NK-92 treated with Interleukin-12 subunit alpha and Interleukin-12 subunit beta, amount 100 ng/mL, for 24 hours (cell line): ENCODE data around the gene MAN2A2.
"Not testable (repeated sequence)": the region's sequence is repeated elsewhere in the genome, so short reads cannot be mapped to it uniquely, and the experiment has no call there.

Experiments used
- DNase-seq: peaks from one replicate; lab custom pipeline; 2025; lab: John Stamatoyannopoulos, UW

Gene MAN2A2

DNA sequence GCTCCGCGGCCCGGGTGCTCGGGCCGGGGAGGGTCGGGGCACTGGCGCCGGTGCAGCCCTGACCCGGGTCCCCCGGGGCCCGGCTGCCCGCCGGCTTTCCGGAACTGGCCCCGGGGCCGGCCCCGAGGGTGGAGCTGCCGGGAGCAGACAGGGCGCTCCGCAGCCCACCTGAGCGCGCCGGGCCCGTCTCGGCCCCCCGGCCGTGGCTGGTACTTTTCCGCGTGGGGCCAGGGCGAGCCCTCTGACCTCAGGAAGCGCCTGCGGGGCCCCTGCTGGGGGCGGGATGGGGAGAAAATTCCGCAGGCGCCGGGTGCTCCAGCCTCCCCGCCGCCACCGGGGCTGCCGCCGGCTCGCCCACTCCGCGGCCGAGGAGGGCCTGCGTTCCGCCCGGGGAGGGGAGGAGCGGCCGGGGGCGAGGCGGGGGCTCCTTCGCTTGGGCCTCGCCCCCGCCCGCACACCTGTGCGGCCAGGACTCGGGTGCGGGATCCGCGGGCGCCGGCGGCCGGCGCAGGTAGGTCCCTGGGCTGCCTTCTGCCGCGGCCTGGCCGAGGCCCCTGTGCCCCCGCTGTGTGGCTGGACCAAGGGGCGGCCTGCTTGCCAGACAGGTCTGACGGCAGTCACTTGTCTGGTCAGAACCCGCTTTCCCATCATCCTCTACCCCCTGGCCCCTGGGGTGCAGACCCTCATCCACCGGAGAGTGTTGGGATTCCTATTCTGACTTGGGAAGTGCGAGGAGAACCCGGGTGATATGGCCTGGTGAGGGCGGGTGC, 31.2 kb upstream of the MAN2A2 start:
- DNase-seq = no peak

DNA sequence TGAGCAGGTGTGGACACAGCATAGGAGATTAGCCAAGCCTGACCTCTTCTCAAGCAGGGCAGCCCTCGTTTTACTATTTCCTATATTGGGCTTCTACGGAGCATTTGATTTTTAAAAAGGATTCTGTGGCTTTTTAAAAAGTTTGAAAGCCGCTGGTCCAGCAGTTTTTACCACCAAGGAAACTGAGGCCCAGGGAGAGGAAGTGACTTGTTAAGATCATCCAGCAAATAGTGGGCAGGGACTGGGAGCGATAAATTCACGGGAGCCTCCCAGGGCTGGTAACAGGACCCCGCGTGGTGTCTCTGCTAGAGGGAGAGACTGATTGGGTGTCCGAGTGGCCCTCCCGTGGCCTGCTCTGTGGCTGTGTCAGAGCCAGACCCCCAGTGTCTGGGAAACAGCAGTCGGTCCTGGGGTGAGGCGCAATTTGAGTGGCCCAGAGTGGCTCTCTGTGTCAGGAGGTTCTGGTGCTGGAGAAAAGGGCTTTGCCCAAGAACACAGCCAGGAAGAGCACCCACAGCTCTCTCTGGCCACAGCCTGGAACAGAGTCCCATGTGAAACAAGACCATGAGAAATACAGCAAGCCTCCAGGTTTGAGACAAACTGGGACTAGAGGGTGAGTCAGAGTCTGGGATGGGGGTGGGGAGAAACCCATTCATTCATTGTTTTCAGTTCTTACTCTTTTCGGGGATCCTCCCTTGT, 30.5 kb upstream of the MAN2A2 start:
- no peak for DNase-seq

GRCh38 chr15:90873488-90873997, 29.6 kb upstream of the MAN2A2 start:
- no peak for DNase-seq

- DNase-seq = no peak
Measured at GRCh38 chr15:90873998-90874605, 29.0 kb upstream of the MAN2A2 start.

DNA sequence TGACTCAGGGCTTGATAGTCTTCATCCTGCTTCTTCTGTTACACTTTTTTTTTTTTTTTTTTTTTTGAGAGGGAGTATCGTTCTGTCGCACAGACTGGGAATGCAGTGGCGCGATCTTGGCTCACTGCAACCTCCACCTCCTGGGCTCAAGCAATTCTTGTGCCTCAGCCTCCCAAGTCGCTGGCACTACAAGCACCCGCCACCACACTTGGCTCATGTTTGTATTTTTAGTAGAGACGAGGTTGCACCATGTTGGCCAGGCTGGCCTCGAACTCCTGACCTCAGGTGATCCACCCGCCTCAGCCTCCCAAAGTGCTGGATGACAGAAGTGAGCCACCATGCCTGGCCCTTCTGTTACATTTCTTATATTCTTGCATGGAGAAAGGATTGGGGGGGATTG, 28.1 kb upstream of the MAN2A2 start:
- DNase-seq = not testable (repeated sequence)

DNA sequence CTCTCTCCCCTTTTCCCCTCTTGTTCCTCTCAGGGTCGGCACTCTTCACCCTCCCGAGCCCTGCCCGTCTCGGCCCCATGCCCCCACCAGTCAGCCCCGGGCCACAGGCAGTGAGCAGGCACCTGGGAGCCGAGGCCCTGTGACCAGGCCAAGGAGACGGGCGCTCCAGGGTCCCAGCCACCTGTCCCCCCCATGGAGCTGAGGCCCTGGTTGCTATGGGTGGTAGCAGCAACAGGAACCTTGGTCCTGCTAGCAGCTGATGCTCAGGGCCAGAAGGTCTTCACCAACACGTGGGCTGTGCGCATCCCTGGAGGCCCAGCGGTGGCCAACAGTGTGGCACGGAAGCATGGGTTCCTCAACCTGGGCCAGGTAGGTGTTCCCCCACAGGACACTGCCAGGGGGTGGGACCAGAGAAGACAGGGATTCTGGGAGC, 27.5 kb upstream of the MAN2A2 start:
- DNase-seq = no peak

- no peak for DNase-seq
Measured at GRCh38 chr15:90876046-90876445, 27.1 kb upstream of the MAN2A2 start.

DNA sequence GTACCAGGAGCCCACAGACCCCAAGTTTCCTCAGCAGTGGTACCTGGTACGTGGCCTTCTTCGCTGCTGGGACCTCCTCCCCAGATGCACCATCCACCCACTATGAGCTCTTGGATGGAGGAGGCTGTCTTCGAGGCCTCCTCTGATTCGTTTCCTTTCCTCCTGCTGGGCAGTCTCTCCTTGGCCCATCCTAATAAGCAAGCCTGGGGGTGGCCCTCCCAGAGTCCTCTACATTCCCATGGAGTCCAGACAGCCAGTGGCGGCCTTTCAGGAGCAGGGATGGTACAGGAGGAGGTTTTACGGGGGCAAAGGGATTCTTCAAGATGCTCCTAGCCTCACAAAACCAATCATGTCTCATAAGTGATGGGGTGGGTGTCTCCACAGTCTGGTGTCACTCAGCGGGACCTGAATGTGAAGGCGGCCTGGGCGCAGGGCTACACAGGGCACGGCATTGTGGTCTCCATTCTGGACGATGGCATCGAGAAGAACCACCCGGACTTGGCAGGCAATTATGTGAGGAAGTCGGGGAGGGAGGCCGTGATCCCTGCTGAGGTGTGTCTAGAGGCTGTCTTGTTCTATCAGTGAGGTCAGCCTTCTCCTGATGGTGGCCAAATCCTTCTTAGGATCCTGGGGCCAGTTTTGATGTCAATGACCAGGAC, 26.5 kb upstream of the MAN2A2 start:
- DNase-seq = no peak

DNA sequence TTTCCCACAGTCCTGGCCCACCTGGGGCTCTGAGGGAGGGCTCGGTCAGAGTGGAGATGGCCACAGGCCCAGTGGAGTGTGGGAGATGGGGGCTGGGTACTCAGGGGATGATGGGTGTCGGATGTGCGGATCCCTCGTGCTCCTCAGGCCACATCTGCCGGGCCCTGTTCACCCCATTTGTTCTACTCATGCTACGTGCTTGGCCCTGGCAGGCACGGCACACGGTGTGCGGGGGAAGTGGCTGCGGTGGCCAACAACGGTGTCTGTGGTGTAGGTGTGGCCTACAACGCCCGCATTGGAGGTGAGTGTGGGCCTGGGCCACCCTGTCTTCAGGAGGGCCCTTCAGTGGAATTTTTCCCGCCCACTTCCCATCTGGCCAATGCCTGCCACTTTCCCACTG, 25.8 kb upstream of the MAN2A2 start:
- no peak for DNase-seq

GRCh38 chr15:90877996-90878395, 25.1 kb upstream of the MAN2A2 start:
- DNase-seq = no peak

DNA sequence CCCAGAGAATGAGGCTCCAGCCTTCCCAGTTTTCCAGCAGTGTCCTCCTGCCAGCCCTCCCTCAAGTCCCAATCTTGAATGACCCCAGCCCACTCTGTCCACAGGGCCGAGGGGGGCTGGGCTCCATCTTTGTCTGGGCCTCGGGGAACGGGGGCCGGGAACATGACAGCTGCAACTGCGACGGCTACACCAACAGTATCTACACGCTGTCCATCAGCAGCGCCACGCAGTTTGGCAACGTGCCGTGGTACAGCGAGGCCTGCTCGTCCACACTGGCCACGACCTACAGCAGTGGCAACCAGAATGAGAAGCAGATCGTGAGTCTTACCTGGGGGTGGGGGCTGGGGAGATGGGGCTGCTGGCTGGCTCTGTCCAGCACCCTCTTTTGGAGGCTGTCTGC, 24.4 kb upstream of the MAN2A2 start:
- no peak for DNase-seq

DNA sequence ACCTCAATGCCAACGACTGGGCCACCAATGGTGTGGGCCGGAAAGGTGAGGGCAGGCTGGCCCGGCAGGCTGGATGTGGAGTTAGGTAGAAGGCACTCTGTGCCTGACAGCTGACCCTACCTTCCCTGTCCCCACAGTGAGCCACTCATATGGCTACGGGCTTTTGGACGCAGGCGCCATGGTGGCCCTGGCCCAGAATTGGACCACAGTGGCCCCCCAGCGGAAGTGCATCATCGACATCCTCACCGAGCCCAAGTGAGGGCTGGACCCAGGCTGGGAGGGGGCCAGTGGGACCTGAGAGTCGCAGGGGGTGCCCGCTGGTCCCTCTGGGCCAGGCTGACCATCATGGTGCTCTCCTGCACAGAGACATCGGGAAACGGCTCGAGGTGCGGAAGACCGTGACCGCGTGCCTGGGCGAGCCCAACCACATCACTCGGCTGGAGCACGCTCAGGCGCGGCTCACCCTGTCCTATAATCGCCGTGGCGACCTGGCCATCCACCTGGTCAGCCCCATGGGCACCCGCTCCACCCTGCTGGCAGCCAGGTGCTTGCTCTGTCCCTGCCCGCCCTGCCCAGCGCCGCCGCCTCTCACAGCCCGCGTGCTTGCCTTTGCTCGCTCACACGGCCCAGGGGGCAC, 23.3 kb upstream of the MAN2A2 start:
- no peak for DNase-seq

GRCh38 chr15:90880381-90881145, 22.5 kb upstream of the MAN2A2 start:
- DNase-seq = no peak

GRCh38 chr15:90881181-90881977, 21.7 kb upstream of the MAN2A2 start:
- no peak for DNase-seq

DNA sequence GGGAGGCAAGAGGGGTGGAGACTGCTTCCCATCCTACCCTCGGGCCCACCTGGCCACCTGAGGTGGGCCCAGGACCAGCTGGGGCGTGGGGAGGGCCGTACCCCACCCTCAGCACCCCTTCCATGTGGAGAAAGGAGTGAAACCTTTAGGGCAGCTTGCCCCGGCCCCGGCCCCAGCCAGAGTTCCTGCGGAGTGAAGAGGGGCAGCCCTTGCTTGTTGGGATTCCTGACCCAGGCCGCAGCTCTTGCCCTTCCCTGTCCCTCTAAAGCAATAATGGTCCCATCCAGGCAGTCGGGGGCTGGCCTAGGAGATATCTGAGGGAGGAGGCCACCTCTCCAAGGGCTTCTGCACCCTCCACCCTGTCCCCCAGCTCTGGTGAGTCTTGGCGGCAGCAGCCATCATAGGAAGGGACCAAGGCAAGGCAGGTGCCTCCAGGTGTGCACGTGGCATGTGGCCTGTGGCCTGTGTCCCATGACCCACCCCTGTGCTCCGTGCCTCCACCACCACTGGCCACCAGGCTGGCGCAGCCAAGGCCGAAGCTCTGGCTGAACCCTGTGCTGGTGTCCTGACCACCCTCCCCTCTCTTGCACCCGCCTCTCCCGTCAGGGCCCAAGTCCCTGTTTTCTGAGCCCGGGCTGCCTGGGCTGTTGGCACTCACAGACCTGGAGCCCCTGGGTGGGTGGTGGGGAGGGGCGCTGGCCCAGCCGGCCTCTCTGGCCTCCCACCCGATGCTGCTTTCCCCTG, 21.0 kb upstream of the MAN2A2 start:
- no peak for DNase-seq

GRCh38 chr15:90882781-90883525, 20.1 kb upstream of the MAN2A2 start:
- DNase-seq = no peak

DNA sequence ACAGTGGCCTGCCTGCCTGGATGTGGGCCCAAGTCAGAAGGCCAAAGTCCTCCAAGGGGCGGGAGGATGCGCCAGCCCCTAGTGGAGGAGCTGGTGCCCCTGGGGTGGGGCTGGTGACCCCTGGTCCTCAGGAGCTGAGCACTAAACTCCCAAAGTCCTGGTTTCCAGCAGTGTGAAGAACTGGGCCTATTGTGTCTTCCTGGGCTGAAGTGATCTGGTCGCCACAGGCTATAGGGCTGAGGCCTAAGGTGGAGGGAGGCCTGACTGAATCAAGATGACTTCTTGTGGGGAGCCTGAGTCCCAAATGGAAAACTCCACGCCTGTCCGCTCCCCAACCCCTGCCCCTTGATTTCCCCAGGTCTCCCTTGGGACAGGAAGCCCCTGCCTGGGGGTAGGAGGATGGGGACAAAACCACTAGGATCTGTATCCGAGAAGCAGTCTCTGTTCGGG, 19.6 kb upstream of the MAN2A2 start:
- DNase-seq = no peak

GRCh38 chr15:90883976-90884718, 19.0 kb upstream of the MAN2A2 start, which contains the start of gene FES:
TSS of gene FES (plus strand) at chr15:90884504. CDS start at chr15:90885046, 542 bp downstream.
- no peak for DNase-seq
